GM12878 (cell line): ENCODE data around the gene RRN3.
"Not testable (repeated sequence)": the region's sequence is repeated elsewhere in the genome, so short reads cannot be mapped to it uniquely, and the experiment has no call there.

Experiments
- BACH1 ChIP-seq: fragments of 450-650 bp; IDR thresholded peaks from 2 replicates; pipeline ENCODE4 v1.6.1; 2017; ENCODE audit warnings: mild to moderate bottlenecking, borderline replicate concordance
- CEBPB ChIP-seq, 2 experiments: fragments of 150-350 bp in 1 of 2; IDR thresholded peaks; 2 replicates each; pipeline ENCODE4 v1.6.1; 2012 to 2014; ENCODE audit warnings: low read depth in 2 of 2, low read length in 2 of 2, borderline replicate concordance in 1 of 2, inconsistent platforms in 1 of 2
- CHD4 ChIP-seq: fragments of 200-600 bp; sonication (generic); IDR thresholded peaks from 2 replicates; pipeline ENCODE4 v1.6.1; 2016; ENCODE audit warnings: mild to moderate bottlenecking
- CTCF ChIP-seq, 3 experiments: IDR thresholded peaks in 2 of 3; conservative IDR thresholded peaks in 1 of 3; 2 replicates each; pipeline ENCODE4 v1.5.1; 2011; ENCODE audit warnings: low read depth in 3 of 3, low read length in 3 of 3, mild to moderate bottlenecking in 3 of 3, control low read depth in 2 of 3, moderate library complexity in 2 of 3, inconsistent platforms in 1 of 3, mixed read lengths in 1 of 3; ENCODE audit not compliant: control insufficient read depth in 2 of 3, insufficient read depth in 1 of 3; ENCODE audit errors: extremely low read depth in 1 of 3
- CUX1 ChIP-seq: IDR thresholded peaks from 2 replicates; pipeline ENCODE4 v1.6.1; 2012; ENCODE audit warnings: improper control_type of control experiment, low read depth, low read length; ENCODE audit not compliant: insufficient replicate concordance
- EP300 ChIP-seq, 2 experiments: fragments of 150-350 bp in 1 of 2; IDR thresholded peaks; 2 replicates each; pipeline ENCODE4 v1.6.1; 2011 to 2012; ENCODE audit warnings: low read depth in 2 of 2, low read length in 2 of 2, borderline replicate concordance in 1 of 2, improper control_type of control experiment in 1 of 2, inconsistent platforms in 1 of 2; ENCODE audit not compliant: control insufficient read depth in 1 of 2
- EZH2 ChIP-seq: IDR thresholded peaks from 2 replicates; pipeline ENCODE4 v1.6.1; 2012; ENCODE audit warnings: low read depth, mild to moderate bottlenecking, control low read depth, inconsistent platforms, low read length, borderline replicate concordance; ENCODE audit not compliant: control insufficient read depth
- KDM1A ChIP-seq: fragments of 200-600 bp; sonication (generic); IDR thresholded peaks from 2 replicates; pipeline ENCODE4 v1.6.1; 2016; ENCODE audit warnings: borderline replicate concordance
- MTA3 ChIP-seq: IDR thresholded peaks from 2 replicates; pipeline ENCODE4 v1.6.1; 2012; ENCODE audit warnings: low read length, inconsistent platforms, borderline replicate concordance
- MXI1 ChIP-seq: fragments of 150-350 bp; IDR thresholded peaks from 2 replicates; pipeline ENCODE4 v1.6.1; 2011; ENCODE audit warnings: low read depth, mild to moderate bottlenecking, inconsistent platforms, low read length, improper control_type of control experiment
- POLR2A ChIP-seq: IDR thresholded peaks from 2 replicates; pipeline ENCODE4 v1.6.1; 2011; ENCODE audit warnings: low read depth, mild to moderate bottlenecking, low read length
- POLR2AphosphoS5 ChIP-seq: IDR thresholded peaks from 2 replicates; pipeline ENCODE4 v1.6.1; 2011; ENCODE audit warnings: mild to moderate bottlenecking, low read length, inconsistent platforms
- SP1 ChIP-seq: IDR thresholded peaks from one replicate; pipeline ENCODE4 v1.6.1; 2011; ENCODE audit warnings: low read depth, low read length

- not testable (repeated sequence) for TF ChIP-seq KDM1A; CTCF (IDR thresholded peaks at IDR 0.05 in 2 of 3, conservative IDR thresholded peaks at IDR 0.05 in 1 of 3; ENCODE audit: control insufficient read depth in 2 of 3, extremely low read depth in 1 of 3, insufficient read depth in 1 of 3, low read depth in 3 of 3, low read length in 3 of 3); BACH1; CUX1; POLR2AphosphoS5; SP1; MTA3; MXI1; CHD4; POLR2A; EZH2; CEBPB (IDR thresholded peaks at IDR 0.05; ENCODE audit: borderline replicate concordance in 1 of 2, low read depth in 2 of 2, low read length in 2 of 2); EP300 (IDR thresholded peaks at IDR 0.05; ENCODE audit: borderline replicate concordance in 1 of 2, control insufficient read depth in 1 of 2, low read depth in 2 of 2, low read length in 2 of 2)
These were observed 2.5 kb upstream of the RRN3 start for GRCh38 chr16:15096583-15096972.
